Measurements from ENCODE around the gene PIGB.
"Not testable (repeated sequence)": the region's sequence is repeated elsewhere in the genome, so short reads cannot be mapped to it uniquely, and the experiment has no call there.

PIGB gene

DNA sequence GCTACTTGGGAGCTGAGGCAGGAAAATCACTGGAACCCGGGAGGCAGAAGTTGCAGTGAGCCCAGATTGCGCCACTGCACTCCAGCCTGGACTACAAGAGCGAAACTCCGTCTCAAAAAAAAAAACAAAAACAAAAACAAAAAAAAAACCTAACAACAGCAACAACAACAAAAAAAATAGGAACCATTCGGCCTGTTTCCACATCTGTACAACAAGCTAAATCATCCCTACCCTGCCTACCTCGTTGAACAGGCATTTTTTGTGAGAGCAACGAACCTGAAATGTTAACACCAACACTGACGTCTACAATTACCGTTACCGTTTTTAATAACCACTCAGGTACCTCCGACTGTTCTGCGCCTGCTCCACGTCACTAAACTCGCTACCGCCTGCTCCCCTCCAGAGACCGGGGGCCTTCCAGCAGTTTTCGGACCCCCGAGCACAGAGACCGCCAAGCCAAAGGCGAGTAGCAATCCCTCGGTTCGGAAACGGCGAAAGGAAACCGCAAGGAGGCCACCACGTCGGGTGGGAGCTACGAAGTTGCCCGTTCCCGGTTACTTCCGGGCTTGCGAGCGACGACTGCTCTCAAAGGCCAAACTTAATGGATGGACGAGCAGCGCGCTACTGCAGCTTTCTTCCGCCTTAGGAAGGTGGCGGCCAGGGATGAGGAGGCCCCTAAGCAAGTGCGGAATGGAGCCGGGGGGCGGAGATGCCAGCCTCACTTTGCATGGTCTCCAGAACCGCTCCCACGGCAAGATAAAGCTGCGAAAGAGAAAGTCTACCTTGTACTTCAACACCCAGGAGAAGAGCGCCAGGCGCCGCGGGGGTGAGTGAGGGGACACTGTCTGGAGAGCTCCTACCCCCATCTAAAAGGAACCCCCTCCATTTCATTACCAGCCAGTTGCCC is at the start of gene PIGB, which contains the start of gene PIGBOS1:
Gene PIGB (plus strand): TSS at position 635 of the 907 bp plus-strand sequence. CDS start 29 bp downstream, at position 664.
Gene PIGBOS1 (minus strand): TSS at position 536 of the 907 bp plus-strand sequence. CDS start 1,331 bp downstream, outside the sequence.
- in situ Hi-C loops (cut with MboI; ENCODE audit: low pct_unique_long_range_greater_than_20kb, low sequenced_read_pairs) = no loop called here

DNA sequence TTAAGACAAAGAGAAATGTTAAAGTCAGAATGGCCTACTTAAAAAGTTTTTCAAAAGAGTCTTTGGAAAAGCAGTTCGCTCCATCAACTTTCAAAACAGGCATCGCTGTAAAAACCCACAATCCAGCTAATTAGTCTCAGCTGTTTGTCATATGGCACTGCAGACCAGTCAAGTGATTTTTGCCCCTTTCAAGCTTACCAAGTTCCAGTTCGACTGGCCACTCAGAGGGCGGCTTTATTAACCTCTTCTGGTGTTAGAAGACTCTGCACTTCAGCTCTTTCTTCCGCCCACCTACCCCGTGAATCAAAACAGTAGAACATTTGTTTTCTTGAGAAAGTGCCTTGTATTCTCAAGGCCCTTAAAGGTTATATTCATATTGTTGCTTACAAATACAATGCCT is 48.7 kb upstream of the PIGB start:
- in situ Hi-C loops (cut with MboI; ENCODE audit: low pct_unique_long_range_greater_than_20kb, low sequenced_read_pairs) = no loop called here
- no peak for DNase-seq

More for the DNA sequence above, at the start of gene PIGB, which contains the start of gene PIGBOS1:
- peak; percentile 94 for DNase-seq

DNA sequence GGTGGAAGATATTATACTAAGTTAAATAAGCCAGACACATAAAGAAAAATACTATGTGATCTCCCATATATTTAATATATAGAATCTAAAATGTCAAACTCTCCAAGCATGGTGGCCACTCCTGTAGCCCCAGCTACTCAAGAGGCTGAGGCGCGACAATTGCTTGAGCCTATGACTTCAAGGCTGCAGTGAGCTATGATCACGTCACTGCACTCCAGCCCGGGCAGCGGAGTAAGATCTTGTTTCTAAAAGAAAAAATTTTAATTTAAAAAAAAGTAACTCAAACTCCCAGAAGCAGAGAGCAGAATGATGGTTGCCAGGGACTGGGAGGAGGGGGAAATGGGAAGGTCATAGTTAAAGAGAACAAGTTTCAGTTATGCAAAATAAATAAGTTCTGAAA is 42.7 kb upstream of the PIGB start:
- in situ Hi-C loops (cut with MboI; ENCODE audit: low pct_unique_long_range_greater_than_20kb, low sequenced_read_pairs) = no loop called here
- DNase-seq = no peak

DNA sequence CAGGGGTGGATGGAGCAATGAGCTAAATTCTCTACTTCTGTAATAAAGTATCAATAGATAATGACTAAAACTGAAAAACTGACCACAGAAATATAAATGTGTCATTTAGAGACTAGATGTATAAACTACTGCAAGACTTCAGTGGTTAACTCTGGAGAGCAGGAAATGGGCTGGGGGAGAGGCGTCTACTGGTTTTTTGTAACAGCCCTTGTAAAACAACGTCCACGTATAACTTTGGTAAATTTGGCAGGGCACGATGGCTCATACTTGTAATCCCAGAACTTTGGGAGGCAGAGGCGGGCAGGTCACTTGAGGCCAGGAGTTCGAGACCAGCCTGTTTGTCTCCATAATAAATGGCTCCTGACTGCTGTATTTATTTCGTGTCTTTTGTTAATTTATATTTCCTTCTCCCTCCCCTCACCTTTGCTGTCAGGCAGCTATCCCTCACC is 41.9 kb upstream of the PIGB start:
- peak; percentile 86 for DNase-seq
- in situ Hi-C loops (cut with MboI; ENCODE audit: low pct_unique_long_range_greater_than_20kb, low sequenced_read_pairs) = no loop called here

DNA sequence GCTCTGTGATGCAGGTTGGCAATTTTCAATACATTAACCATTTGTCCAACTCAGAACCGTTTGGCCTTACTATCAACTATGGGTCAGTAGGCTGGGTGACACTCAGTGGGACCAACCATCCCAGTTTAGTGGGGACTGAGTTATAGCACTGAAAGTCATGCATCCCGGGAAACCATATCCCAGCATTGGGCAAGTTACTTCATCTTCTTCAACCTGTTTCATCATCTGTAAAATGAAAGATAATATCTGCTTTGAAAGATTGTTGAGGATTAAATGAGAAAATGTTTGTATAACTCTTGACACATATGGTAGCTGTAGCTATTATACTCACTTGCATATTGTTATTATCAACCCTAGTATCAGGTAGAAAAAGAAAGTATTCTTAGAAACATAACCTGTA is 41.3 kb upstream of the PIGB start:
- DNase-seq = no peak
- in situ Hi-C loops (cut with MboI; ENCODE audit: low pct_unique_long_range_greater_than_20kb, low sequenced_read_pairs) = no loop called here

DNA sequence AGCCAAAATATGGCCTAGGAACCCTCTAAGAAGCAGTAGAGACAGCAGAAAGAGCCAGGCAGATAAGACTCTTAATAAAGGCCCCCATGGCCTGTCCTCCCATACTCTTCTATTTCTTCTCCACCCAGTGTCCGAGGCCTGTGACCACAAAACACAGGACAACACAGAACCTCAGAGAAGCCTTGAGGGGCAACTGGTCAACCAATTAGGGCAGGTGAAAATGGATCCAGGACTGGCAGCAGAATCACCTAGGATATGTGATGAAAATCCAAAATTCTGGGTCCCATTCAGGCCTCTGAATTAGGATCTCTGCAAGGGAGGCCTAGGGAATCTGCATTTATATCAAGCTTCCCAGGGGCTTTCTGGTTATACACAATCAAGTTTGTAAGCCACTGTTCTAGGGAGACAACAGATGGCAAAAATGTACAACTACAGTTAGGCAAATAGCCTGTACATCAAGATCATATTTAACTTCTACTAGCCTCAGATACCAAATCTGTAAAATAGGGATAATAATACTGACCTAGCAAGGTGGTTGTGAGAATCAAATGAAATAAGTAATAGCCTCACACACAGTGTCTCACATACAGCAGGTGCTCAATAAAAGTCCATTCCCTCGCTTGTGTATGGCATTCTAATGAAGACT is 39.8 kb upstream of the PIGB start:
- no peak for DNase-seq
- in situ Hi-C loops (cut with MboI; ENCODE audit: low pct_unique_long_range_greater_than_20kb, low sequenced_read_pairs) = no loop called here

DNA sequence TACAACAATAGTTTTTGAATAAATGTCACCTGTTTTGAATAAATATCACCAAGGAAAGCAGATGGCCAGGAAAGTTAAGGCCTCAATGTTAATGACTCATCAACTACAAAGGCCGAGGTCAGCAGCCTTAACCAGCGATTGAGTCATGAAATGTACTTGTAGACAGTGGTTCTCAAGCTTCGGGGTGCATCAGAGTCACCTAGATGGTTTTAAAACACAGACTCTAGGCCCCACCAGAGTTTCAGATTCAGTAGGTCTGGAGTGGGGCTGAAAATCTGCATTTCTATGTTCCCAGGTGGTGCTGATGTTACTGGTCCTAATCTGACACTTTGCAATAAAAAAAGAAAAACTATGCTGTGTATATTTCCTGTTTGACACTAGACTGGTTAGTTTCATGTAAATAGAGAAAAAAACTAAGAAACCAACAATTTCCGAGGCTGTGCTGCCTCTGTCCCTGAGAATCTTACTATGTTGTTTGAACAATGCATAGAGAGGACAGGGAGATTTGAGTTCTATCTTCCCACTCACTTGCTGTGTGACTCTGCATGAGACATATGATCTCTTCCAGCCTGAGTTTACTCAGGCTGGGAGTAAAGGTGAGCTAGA is 39.2 kb upstream of the PIGB start:
- in situ Hi-C loops (cut with MboI; ENCODE audit: low pct_unique_long_range_greater_than_20kb, low sequenced_read_pairs) = no loop called here
- no peak for DNase-seq

DNA sequence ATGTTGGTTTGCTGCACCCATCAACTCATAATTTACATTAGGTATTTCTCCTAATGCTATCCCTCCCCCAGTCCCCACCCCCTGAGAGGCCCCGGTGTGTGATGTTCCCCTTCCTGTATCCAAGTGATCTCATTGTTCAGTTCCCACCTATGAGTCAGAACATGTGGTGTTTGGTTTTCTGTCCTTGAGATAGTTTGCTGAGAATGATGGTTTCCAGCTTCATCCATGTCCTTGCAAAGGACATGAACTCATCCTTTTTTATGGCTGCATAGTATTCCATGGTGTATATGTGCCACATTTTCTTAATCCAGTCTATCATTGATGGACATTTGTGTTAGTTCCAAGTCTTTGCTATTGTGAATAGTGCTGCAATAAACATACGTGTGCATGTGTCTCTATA is 38.4 kb upstream of the PIGB start:
- DNase-seq; in situ Hi-C loops (cut with MboI; ENCODE audit: low pct_unique_long_range_greater_than_20kb, low sequenced_read_pairs): not testable (repeated sequence)

DNA sequence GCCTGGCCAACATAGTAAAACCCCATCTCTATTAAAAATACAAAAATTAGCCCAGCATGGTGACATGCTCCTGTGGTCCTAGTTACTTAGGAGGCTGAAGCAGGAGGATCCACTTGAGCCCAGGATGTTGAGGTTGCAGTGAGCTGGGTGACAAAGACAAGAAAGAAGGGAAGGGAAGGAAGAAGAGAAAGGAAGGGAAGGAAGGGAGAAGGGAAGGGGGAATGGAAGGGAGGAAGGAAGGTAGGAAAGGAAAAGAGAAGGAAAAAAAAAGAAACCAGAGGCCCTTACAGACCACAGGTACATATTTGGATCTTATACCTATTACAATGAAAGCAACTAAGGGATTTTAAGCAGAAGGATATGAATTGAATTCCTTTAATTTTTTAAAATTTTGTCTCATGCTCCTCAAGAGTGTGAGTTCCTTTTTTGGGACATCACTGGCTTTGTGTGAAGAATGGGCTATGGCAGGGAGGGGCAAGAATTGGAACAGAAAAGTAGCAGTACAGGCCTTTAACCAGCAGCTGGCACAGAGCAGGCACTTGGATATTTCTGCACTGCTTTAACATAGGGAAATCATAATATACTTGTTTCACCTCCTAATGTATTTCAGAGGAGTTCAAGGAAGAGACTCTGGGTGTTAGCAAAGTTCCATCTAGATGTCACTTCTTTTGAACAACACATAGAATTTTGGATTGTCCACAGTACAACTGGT is 37.3 kb upstream of the PIGB start:
- no peak for DNase-seq
- in situ Hi-C loops (cut with MboI; ENCODE audit: low pct_unique_long_range_greater_than_20kb, low sequenced_read_pairs) = no loop called here

DNA sequence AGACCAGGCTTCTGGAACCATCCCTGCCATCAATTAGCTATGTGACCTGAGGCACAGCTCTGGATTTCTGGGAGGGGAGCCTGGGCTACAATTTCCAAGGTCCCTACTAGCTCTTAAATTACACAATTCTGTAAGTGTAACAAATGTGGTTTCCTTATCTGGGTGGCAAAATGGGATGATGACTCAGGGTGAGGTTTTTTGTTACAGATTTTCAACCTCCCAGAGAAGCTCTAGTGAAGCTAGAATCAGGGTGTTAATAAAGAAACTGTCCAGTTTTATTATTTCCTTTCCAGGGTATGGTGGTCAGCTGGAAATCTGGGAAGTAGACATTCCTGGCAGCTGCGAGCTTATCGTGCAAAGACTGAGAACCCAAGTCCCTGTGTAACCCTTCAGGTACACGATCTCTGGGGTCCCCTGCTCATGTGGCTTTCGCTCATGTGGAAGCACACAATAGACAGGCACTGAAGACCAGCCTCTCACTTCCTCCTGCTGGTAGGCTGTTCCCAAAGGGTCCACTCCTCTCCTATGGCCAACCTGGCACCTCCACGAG is 36.7 kb upstream of the PIGB start:
- peak; percentile 52 for DNase-seq
- in situ Hi-C loops (cut with MboI; ENCODE audit: low pct_unique_long_range_greater_than_20kb, low sequenced_read_pairs) = no loop called here

DNA sequence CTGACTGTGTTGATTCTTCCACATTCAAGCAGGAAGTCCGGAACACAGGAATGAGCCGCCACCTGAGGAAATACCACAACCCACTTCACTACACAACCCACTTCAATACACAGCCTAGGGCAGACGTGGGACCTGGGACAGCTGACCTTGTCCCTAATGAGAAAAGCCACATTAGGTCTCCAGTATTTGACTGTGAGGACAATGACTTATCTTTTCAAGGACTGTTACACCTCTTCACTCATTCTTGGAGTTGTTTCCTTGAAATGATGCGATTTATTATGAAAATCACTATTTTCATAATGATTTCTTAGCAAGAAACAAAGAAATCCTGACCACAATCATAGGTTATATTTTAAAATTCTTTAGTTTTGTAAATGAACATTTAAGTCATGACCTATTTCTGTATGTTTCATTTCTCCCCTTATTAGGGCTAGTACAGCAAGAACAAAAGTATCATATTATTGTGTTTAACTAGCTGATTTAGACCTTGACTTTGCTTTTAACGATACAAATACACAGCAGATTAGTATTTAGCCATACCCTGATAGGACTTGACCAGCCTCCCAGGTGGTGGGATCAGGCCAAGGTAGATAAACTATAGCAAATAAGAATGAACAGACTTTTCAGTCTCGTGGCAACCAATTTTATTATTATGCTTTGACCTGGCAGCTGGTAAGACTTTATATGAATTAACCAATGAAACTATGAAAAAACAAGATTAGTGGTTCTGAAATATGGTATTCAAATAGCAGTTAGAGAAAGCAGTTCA is 35.5 kb upstream of the PIGB start:
- no peak for DNase-seq
- in situ Hi-C loops (cut with MboI; ENCODE audit: low pct_unique_long_range_greater_than_20kb, low sequenced_read_pairs) = no loop called here

DNA sequence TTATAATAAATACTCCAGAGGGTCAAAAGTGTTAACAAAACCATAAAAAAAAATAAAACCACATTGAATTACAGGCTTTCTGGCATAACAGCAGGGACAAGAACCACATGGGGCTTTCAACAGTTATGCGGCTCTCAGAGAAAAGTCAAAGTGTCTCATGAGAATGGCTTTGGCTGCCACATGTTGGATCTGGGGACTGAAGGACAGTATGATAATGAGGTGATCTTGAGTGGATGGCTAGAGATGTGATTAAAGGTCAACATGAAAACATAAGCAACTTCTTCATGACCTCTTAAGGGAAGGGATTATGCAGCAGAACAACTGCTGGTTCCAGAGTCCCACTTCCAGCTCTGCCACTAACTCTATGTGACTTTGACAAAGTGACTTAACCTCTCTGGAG is 34.6 kb upstream of the PIGB start:
- in situ Hi-C loops (cut with MboI; ENCODE audit: low pct_unique_long_range_greater_than_20kb, low sequenced_read_pairs) = no loop called here
- no peak for DNase-seq

DNA sequence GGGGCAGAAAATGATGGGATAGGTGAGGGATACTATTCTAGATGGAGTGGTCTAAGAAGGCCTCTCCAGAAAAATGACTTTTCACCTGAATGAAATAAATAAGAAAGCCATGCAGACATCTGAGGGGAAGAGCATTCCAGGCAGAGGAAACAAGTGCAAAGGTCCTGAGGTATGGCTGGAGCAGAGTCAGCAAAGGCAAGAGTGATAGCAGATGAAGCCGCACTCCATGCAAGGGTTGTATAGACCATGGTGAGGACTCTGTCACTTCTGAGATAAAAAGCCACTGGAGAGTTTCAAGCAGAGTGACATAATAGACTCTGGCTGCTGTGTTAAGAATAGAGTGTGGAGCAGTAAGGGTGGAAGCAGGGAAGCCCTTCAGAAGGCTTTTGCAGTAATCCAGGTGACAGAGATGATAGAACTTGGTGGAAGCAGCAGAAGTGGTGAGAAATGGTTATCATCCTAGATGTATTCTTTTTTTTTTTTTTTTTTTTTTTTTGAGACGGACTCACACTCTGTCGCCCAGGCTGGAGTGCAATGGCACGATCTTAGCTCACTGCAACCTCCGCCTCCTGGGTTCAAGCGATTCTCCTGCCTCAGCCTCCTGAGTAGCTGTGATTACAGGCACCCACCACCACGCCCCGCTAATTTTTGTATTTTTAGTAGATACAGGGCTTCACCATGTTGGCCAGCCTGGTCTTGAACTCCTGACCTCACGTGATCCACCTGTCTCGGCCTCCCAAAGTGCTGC is 32.4 kb upstream of the PIGB start:
- in situ Hi-C loops (cut with MboI; ENCODE audit: low pct_unique_long_range_greater_than_20kb, low sequenced_read_pairs); DNase-seq: not testable (repeated sequence)

DNA sequence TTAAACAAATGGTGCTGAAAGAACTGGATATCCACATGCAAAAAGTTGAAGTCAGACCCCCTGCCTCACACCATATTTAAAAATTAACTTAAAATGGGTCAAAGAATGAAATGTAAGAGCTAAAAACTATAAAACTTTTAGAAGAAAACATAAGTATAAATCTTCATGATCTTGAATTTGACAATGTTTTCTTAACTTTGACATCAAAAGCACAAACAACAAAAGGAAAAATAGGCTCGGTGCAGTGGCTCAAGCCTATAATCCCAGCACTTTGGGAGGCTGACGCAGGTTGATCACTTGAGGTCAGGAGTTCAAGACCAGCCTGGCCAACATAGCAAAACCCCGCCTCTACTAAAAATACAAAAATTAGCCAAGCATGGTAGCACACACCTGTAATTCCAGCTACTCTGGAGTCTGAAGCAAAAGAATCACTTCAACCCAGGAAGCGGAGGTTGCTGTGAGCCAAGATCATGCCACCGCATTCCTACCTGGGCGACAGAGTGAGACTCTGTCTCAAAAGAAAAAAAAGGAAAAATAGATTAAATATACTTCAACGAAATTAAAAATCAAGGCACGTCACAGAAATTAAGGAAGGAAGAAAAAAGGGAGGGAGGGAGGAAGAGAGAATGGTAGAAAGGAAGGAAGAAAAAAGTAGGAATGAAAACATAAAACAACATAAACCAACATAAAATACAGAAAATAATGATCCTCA is 30.9 kb upstream of the PIGB start:
- in situ Hi-C loops (cut with MboI; ENCODE audit: low pct_unique_long_range_greater_than_20kb, low sequenced_read_pairs) = no loop called here
- DNase-seq = no peak

DNA sequence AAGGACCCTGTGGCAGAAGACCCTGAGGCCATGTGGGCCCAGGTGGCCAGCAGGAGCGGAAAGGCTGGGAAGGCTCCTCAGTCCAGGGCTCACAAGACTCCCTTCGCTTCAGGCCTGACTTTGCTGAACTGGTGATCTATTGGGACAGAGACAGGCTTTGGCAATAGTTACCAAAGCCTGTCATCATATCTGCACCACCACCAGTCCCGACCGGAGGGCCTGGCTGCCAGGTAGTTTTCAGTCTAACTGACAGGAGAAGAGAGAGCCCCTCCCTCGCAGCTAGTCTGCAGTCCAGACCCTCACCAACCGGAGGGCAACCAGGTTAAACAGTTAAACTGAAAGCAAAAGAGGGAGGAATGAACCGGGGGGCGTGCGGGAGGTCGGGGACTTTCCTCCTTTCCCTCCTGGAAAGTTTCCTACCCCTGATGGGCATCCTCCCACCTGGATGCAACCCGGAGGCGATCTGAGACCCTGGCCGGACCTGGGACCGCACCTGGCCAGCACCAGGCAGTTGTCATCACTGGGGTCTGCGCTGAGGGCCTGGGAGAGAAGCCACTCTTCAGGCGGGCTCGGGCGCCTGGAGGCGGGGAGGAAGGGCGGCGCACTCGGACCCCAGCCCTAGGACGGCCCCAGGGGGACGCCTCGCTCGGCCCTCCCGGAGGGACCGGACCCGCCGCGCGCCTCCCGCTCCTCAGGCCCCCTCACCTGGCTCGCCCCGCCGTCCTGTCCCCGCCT is 29.8 kb upstream of the PIGB start:
- DNase-seq = no peak
- in situ Hi-C loops (cut with MboI; ENCODE audit: low pct_unique_long_range_greater_than_20kb, low sequenced_read_pairs) = no loop called here

DNA sequence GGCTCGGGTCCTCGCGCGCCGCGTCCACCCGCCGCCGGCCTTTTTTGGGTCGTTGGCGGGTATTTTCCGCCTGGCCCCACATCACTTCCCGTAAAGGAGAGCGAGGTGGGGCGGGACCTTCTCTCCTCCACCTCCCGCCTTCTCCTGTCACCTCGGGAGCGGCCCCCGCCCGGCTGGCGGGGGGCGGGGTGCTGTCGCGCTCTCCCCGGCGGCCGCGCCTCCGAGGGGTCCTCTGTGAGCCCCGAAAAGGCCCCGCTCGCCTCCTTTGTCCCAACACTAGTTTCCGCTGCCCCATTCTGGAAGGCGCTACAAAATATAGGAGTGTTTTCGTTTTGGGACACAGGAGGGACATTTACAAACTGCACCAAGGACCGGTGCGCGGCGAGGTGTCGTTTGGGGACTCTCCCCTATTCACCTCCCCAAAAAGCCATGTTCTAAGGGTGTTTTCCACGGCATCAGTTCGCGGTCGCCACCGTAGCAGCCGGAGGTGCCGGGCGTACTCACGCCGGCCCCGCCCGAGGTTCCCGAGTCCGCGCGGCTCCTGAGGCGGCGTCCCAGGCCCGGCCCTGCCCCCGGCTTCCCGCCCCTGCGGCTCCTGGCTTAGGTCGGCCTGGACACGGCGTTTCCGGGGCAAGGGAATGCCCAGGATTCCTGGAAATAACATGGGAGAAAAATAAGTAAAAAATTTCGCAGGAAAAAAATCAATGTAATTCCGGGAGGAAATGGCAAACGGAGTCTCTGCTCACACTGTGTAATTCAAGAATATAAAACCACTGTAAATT is 29.1 kb upstream of the PIGB start, which contains the start of gene RAB27A:
Gene RAB27A (minus strand): TSS at position 68 of the 782 bp plus-strand sequence. CDS start 54,879 bp downstream, outside the sequence.
- in situ Hi-C loops (cut with MboI; ENCODE audit: low pct_unique_long_range_greater_than_20kb, low sequenced_read_pairs) = no loop called here
- DNase-seq = peak; percentile 63

Data from KBM-7 (cell line).